ENCODE results near the gene HES4. TPM values are rescaled to one million over a fixed set of nuclear protein-coding genes. Genes with fewer than 3 reads are reported as not detected.
A peak's percentile ranks its signal among the peaks of the same experiment; 100 is the strongest.

HES4 gene
- total and polyA plus RNA-seq, 11 donors = 25.7 to 98.1 (median 37.3) TPM

DNA sequence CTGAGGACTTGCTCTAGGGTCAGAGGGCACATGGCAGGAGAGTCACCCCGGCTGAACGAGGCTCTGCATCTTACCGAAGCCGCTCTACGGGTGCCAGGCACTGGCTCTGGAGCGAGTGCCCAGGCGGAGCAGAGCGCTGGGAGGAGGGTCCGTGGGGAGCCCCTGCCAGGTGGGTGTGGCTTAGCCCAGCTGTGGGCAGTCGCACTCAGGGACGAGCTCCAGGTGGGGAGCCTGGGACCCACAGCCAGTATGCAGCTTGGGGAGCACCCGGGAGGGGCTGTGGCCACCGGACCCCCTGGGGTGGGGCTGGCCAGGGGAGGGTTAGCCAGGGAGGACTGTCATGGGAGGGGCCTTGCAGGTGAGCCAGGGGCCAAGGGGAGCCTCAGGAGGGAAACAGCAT lies 23.8 kb upstream of the HES4 start:
- DNase-seq = no peak
- peaks cover 0 to 10% (median 0%) of the 10 kb centered on the region in 9 donors for H3K27me3 ChIP-seq
- no peaks in the 10 kb centered on the region for H3K9me3 ChIP-seq
- 76 to 85% (median 77%) methylated on average over 13 of the region's 13 CpGs for WGBS, 4 donors
- H3K36me3 ChIP-seq = no peaks in the 10 kb centered on the region
- H3K4me1 ChIP-seq = peaks cover 0 to 63% (median 37%) of the 10 kb centered on the region in 12 donors
- TF ChIP-seq, protein P1, sequence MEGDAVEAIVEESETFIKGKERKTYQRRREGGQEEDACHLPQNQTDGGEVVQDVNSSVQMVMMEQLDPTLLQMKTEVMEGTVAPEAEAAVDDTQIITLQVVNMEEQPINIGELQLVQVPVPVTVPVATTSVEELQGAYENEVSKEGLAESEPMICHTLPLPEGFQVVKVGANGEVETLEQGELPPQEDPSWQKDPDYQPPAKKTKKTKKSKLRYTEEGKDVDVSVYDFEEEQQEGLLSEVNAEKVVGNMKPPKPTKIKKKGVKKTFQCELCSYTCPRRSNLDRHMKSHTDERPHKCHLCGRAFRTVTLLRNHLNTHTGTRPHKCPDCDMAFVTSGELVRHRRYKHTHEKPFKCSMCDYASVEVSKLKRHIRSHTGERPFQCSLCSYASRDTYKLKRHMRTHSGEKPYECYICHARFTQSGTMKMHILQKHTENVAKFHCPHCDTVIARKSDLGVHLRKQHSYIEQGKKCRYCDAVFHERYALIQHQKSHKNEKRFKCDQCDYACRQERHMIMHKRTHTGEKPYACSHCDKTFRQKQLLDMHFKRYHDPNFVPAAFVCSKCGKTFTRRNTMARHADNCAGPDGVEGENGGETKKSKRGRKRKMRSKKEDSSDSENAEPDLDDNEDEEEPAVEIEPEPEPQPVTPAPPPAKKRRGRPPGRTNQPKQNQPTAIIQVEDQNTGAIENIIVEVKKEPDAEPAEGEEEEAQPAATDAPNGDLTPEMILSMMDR (IDR thresholded peaks at IDR 0.05) = no peak
- H3K27ac ChIP-seq = no peak overlapping the region
- ATAC-seq = no peak
- intact Hi-C loops (cut with DNase I) = loop anchor here in 3 of 10 donors (5.0 kb wide), 1 partner anchor 39 kb away; no protein-coding TSS in a partner anchor
- H3K4me3 ChIP-seq = no peak overlapping the region

DNA sequence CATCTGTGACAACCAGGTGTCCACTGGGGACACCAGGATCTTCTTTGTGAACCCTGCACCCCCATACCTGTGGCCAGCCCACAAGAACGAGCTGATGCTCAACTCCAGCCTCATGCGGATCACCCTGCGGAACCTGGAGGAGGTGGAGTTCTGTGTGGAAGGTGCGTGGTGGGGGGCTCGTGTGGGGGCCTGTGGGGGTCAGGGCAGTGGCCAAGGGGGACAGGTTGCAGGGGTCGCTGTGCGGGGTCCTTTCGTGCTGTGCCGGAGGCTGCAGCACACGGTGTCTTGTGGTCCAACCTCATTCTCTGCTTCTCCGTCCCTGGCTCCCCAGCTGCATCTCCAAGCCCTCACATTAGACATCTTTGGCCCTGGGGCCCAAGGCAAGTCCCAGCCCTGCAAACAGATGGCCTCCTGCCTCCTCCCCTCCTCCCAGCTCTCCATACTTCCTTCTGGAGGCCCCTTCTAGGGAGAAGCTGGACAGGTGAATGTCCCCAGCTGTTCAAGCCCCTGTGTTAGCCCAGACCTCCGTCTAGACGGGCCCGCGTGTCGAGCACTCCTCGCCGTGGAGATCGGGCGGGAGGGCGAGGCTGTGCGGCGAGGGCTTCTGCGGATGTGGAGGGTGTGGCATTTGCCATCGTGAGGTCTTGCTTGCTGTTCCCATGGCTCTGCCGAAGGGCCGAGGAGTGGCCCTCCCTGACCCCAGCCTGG lies 22.6 kb upstream of the HES4 start:
- TF ChIP-seq, protein P1 (IDR thresholded peaks at IDR 0.05) = no peak
- TF ChIP-seq POLR2A (IDR thresholded peaks at IDR 0.05) = no peak
- no peak overlapping the region for H3K27ac ChIP-seq
- 75 to 94% (median 78%) methylated on average over 18 to 27 of the region's 27 CpGs for WGBS, 4 donors
- intact Hi-C loops (cut with DNase I) = loop anchor here in 3 of 10 donors (5.0 kb wide), 1 partner anchor 40 kb away; no protein-coding TSS in a partner anchor
- no peaks in the 10 kb centered on the region for H3K36me3 ChIP-seq
- H3K4me1 ChIP-seq = peaks cover 0 to 63% (median 37%) of the 10 kb centered on the region in 12 donors
- ATAC-seq (no peak), DNase-seq (no peak)
- H3K9me3 ChIP-seq = no peaks in the 10 kb centered on the region
- peaks cover 0 to 10% (median 0%) of the 10 kb centered on the region in 9 donors for H3K27me3 ChIP-seq
- H3K4me3 ChIP-seq = no peak overlapping the region

DNA sequence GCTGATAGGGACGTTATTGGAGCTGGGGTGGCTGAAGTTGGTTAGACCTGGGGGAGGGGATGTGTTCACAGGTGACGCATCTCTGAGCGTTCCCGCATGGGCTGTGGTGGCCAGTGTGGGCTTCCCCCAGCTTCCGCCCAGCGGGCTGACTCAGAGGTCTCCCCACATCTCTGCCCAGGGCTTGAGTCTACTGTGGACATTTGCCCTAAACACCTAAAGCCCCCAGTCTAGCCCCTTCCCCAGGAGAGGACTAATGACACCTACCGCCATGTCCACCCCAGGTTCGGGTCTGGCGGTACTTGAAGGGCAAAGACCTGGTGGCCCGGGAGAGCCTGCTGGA lies 22.0 kb upstream of the HES4 start:
- peaks cover 0 to 60% (median 37%) of the 10 kb centered on the region in 12 donors for H3K4me1 ChIP-seq
- no peaks in the 10 kb centered on the region for H3K9me3 ChIP-seq
- WGBS, 4 donors = 92 to 95% (median 93%) methylated on average over 2 to 10 of the region's 10 CpGs; no CpG with 5 or more reads in 1 of the 4 donors
- DNase-seq (no peak), ATAC-seq (no peak)
- H3K27me3 ChIP-seq = peaks cover 0 to 10% (median 0%) of the 10 kb centered on the region in 9 donors
- intact Hi-C loops (cut with DNase I) = loop anchor here in 3 of 10 donors (5.0 kb wide), 1 partner anchor 40 kb away; no protein-coding TSS in a partner anchor
- H3K4me3 ChIP-seq = peak overlapping the region in 1 of 12 donors; percentile 89
- H3K36me3 ChIP-seq = no peaks in the 10 kb centered on the region
- H3K27ac ChIP-seq = no peak overlapping the region
- TF ChIP-seq, protein P1 (IDR thresholded peaks at IDR 0.05) = no peak
